ENCODE data around the gene HOMER3.

The HOMER3 gene

DNA sequence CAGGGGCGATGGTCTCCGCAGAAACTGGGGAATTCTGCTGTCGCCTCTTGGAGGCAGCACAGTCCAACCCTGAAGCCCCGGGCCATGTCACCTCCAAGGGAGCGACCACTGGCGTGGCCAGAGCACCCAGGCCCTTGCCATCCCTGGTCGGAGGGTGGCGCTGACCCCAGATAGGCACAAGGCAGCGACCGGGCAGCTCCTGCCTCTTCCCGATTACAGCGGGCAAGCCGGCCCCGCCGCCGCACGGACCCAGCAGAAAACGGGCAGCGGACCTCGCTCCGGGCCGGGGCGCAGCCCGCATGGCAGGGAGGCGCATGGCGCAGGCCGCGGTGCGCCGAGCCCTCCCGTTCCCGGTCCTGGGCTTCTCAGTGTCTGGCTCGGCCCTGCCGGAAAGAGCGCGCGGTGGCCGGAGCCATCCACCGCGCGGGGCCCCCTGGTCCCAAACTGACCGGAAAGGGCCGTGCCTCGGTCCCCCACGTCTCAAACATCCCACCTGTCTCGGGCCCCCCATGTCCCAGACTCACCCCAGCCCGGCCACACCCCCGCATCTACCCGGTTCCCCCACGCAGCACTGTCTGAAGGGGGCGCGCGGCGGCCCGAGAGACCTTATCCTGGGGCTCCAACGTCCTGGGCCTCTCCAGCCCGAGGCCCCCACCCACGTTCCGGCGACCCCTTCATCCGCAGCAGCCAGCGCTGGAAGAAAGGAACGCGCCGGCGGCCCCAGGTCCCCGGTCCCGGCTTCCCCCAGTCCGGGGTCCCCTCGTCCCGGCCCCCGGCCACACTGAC, 45.8 kb downstream of the HOMER3 start:
- peak; percentile 57 for DNase-seq
- in situ Hi-C loops (cut with HindIII; ENCODE audit: low pct_ligation_motif_present, low pct_unique_long_range_greater_than_20kb, low sequenced_read_pairs) = no loop called here

GRCh38 chr19:18894254-18895037, 46.6 kb downstream of the HOMER3 start:
- in situ Hi-C loops (cut with HindIII; ENCODE audit: low pct_ligation_motif_present, low pct_unique_long_range_greater_than_20kb, low sequenced_read_pairs) = no loop called here
- DNase-seq = no peak

DNA sequence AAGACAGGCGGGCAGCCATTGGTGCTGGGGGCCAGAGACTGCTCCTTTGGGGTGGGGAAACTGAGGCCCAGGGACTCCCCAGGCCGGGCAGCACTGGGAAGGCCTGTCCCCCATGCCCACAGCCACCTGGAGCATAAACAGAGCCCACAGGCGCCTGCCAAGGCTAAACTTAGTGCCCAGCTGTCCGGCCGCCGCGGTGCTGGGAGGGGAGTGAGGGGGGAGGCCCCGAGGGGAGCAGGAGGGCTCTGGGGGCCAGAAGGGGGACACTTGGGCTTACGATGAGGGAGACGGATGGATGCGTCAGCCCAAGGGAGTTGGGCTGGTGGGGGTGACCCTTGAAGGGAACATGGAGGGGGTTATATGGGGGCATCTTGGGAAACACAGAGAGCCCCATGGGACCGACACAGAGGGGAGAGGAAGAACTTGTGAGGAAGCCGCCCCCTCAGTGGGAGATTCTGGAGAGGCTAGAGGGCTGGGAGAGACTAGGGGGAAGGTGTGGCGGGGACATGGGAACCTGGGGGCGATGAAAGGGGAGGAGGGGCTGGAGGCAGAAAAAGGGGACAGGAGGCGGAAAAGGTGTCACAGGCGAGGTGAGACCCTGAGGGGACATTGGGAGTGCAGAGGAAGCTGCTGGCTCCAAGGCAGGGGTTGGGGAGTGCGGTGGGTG, 47.3 kb downstream of the HOMER3 start:
- DNase-seq = no peak
- in situ Hi-C loops (cut with HindIII; ENCODE audit: low pct_ligation_motif_present, low pct_unique_long_range_greater_than_20kb, low sequenced_read_pairs) = no loop called here

DNA sequence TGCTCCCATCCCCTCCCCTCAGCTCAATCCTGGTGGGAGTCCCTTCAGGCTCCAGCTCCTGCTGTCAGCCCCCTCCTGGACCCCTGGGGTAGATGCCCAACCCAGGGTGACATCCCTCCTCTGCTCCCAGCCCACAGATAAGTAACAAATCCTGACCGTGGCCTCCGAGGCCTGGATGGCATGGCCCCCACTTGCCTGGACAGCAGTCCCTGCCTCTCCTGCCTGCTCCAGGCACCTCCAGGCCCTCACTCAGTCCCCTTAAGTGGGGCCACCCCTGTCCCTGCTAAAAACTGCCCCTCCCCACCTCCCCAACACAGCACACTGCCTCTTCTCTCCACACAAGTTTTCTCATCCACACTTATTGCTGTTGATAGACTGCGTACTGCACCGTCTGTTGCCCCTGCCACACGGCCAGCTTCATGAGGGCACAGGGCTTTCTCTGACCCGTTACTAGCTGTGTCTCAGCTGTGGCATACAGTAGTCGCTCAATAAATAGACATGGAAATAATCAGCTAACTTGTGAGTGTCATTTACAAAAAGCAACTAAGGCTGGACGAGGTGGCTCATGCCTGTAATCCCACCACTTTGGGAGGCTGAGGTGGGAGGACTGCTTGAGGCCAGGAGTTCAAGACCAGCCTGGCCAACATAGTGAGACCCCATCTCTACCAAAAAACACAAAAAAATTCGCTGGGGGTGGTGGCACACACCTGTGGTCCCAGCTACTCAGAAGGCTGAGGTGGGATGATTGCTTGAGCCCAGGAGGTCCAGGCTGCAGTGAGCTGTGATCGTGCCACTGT, 50.9 kb downstream of the HOMER3 start:
- in situ Hi-C loops (cut with HindIII; ENCODE audit: low pct_ligation_motif_present, low pct_unique_long_range_greater_than_20kb, low sequenced_read_pairs) = no loop called here
- DNase-seq = no peak

- no peak for DNase-seq
- in situ Hi-C loops (cut with HindIII; ENCODE audit: low pct_ligation_motif_present, low pct_unique_long_range_greater_than_20kb, low sequenced_read_pairs) = no loop called here
These were observed 54.0 kb downstream of the HOMER3 start for GRCh38 chr19:18886972-18887371.

GRCh38 chr19:18883526-18884304, 57.3 kb downstream of the HOMER3 start:
- no peak for DNase-seq
- in situ Hi-C loops (cut with HindIII; ENCODE audit: low pct_ligation_motif_present, low pct_unique_long_range_greater_than_20kb, low sequenced_read_pairs) = no loop called here

- DNase-seq = no peak
- in situ Hi-C loops (cut with HindIII; ENCODE audit: low pct_ligation_motif_present, low pct_unique_long_range_greater_than_20kb, low sequenced_read_pairs) = no loop called here
These were observed 59.5 kb downstream of the HOMER3 start for GRCh38 chr19:18881491-18881890.

GRCh38 chr19:18879579-18880373, 61.2 kb downstream of the HOMER3 start:
- DNase-seq = no peak
- in situ Hi-C loops (cut with HindIII; ENCODE audit: low pct_ligation_motif_present, low pct_unique_long_range_greater_than_20kb, low sequenced_read_pairs) = no loop called here
